Nephron (organoid): ENCODE measurements around the gene XPNPEP1.
A peak's percentile ranks its signal among the peaks of the same experiment; 100 is the strongest.

ENCODE experiments used
- H3K27ac Mint-ChIP-seq, 3 experiments: 2 replicates each; pipeline ENCODE4 v1.8.0; 2020; ENCODE audit warnings: mixed read lengths in 3 of 3, mild to moderate bottlenecking in 2 of 3, moderate library complexity in 1 of 3
- H3K27me3 Mint-ChIP-seq: 2 replicates; pipeline ENCODE4 v1.8.0; 2021; ENCODE audit warnings: low read depth, mild to moderate bottlenecking, moderate library complexity, mixed read lengths
- H3K36me3 Mint-ChIP-seq: 2 replicates; pipeline ENCODE4 v1.8.0; 2020; ENCODE audit warnings: low read depth, mixed read lengths
- H3K4me1 Mint-ChIP-seq: 2 replicates; pipeline ENCODE4 v1.8.0; 2020; ENCODE audit warnings: mixed read lengths
- H3K4me3 Mint-ChIP-seq, 3 experiments: 2 replicates each; pipeline ENCODE4 v1.8.0; 2020; ENCODE audit warnings: mild to moderate bottlenecking in 3 of 3, mixed read lengths in 3 of 3, moderate library complexity in 2 of 3
- H3K9me3 Mint-ChIP-seq: 2 replicates; pipeline ENCODE4 v1.8.0; 2020; ENCODE audit warnings: mixed read lengths
- CTCF ChIP-seq, 3 experiments: fragments of 200-600 bp; sonication (generic); IDR thresholded peaks; one replicate each; pipeline ENCODE4 v1.5.0; 2021; ENCODE audit warnings: antibody characterized with exemption in 3 of 3; ENCODE audit not compliant: unreplicated experiment in 3 of 3

The XPNPEP1 gene

GRCh38 chr10:109887243-109887642 is 36.1 kb downstream of the XPNPEP1 start:
- H3K4me3 Mint-ChIP-seq: peak overlapping the region in 1 of 3 experiments; percentile 13
- no peaks in the 10 kb centered on the region for H3K27me3 Mint-ChIP-seq
- TF ChIP-seq CTCF (IDR thresholded peaks at IDR 0.05; ENCODE audit: unreplicated experiment in 3 of 3): no peak
- H3K27ac Mint-ChIP-seq: peak overlapping the region; percentile 88 to 93 (median 92)
- peaks cover 53% of the 10 kb centered on the region for H3K4me1 Mint-ChIP-seq
- H3K36me3 Mint-ChIP-seq: peaks cover 78% of the 10 kb centered on the region
- H3K9me3 Mint-ChIP-seq: no peaks in the 10 kb centered on the region

GRCh38 chr10:109886781-109887140 is 36.5 kb downstream of the XPNPEP1 start:
- peaks cover 53% of the 10 kb centered on the region for H3K4me1 Mint-ChIP-seq
- no peaks in the 10 kb centered on the region for H3K27me3 Mint-ChIP-seq
- TF ChIP-seq CTCF (IDR thresholded peaks at IDR 0.05; ENCODE audit: unreplicated experiment in 3 of 3): no peak
- peaks cover 75% of the 10 kb centered on the region for H3K36me3 Mint-ChIP-seq
- H3K9me3 Mint-ChIP-seq: no peaks in the 10 kb centered on the region
- peak overlapping the region in 1 of 3 experiments; percentile 13 for H3K4me3 Mint-ChIP-seq
- H3K27ac Mint-ChIP-seq: peak overlapping the region; percentile 88 to 93 (median 92)

GRCh38 chr10:109886037-109886780 is 37.1 kb downstream of the XPNPEP1 start:
- no peak for TF ChIP-seq CTCF (IDR thresholded peaks at IDR 0.05; ENCODE audit: unreplicated experiment in 3 of 3)
- Mint-ChIP-seq H3K27me3 (no peaks in the 10 kb centered on the region), H3K4me3 (no peak overlapping the region), H3K27ac (peak overlapping the region; percentile 88 to 93 (median 92)), H3K9me3 (no peaks in the 10 kb centered on the region), H3K36me3 (peaks cover 74% of the 10 kb centered on the region), H3K4me1 (peaks cover 53% of the 10 kb centered on the region)

GRCh38 chr10:109883859-109884771 is 39.2 kb downstream of the XPNPEP1 start:
- TF ChIP-seq CTCF (IDR thresholded peaks at IDR 0.05; ENCODE audit: unreplicated experiment in 3 of 3): peak; percentile 97 to 99 (median 99)

GRCh38 chr10:109882251-109883057 is 40.9 kb downstream of the XPNPEP1 start:
- Mint-ChIP-seq H3K9me3 (no peaks in the 10 kb centered on the region), H3K4me1 (peaks cover 37% of the 10 kb centered on the region), H3K36me3 (peaks cover 73% of the 10 kb centered on the region), H3K27ac (no peak overlapping the region), H3K27me3 (no peaks in the 10 kb centered on the region), H3K4me3 (no peak overlapping the region)
- no peak for TF ChIP-seq CTCF (IDR thresholded peaks at IDR 0.05; ENCODE audit: unreplicated experiment in 3 of 3)

More at GRCh38 chr10:109883859-109884771, 39.2 kb downstream of the XPNPEP1 start:
- peaks cover 39% of the 10 kb centered on the region for H3K4me1 Mint-ChIP-seq
- H3K36me3 Mint-ChIP-seq: peaks cover 69% of the 10 kb centered on the region
- no peaks in the 10 kb centered on the region for H3K27me3 Mint-ChIP-seq
- H3K4me3 Mint-ChIP-seq: peak overlapping the region in 2 of 3 experiments; percentile 43 to 49
- peak overlapping the region; percentile 89 to 93 (median 91) for H3K27ac Mint-ChIP-seq
- H3K9me3 Mint-ChIP-seq: no peaks in the 10 kb centered on the region
